GM21390 (cell line): ENCODE data around the gene KHDC4.

Experiments used
- ATAC-seq: cut with Tn5 transposase; IDR thresholded peaks from one replicate; pipeline ENCODE4 v1.9.1; 2021; ENCODE audit not compliant: unreplicated experiment

Gene KHDC4

DNA sequence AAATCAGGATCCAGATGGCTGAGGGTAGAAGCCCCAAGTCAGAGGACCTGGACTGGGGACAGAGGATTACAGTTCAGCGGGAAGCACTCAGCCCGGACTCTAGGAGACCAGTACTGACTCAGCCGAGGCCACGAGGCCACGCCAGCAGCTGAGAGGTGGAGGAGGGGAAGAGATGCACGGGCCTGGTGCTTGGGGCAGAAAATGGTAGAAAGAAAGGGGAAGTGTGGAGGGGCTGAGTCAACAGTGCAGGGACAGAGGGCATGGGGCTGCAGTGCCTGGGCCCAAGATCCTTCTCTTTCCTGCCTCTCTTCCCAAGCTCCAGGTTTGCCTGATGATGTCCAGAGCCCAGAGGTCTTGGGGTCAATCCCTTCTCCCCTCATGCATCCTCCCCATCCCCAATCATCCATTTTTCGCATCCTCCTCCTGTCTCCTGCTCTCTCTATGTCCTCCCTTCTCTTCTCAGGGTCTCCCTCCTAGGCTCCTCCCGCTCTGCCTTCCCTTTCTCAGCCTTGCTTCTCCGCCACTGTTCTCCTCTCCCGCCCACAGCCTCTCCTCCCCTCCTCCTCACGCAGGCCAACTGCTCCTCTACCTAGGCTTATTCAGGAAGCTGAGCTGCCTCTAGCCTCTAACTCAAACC lies 36.4 kb upstream of the KHDC4 start:
- peak; percentile 71 for ATAC-seq

DNA sequence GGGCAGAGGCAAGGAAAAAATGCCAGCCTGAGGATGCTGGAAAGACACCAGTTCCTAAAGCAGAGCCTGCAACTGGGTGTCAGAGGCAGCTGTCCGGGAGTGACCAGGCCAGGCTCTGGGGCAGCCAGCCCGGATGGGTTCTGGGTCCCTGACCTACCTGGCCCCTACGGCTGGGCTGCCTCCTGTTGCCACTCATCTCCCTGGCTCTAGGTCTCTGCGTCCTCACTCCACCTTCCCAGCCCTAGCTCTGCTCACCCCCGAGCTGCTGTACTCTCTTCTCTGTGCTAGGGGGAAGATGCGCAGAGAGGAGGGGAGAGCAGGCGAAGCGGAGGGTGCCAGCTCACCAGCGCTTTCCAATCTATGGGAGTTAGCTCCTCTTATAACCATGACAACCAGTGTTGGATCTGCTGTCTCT lies 35.2 kb upstream of the KHDC4 start:
- no peak for ATAC-seq

DNA sequence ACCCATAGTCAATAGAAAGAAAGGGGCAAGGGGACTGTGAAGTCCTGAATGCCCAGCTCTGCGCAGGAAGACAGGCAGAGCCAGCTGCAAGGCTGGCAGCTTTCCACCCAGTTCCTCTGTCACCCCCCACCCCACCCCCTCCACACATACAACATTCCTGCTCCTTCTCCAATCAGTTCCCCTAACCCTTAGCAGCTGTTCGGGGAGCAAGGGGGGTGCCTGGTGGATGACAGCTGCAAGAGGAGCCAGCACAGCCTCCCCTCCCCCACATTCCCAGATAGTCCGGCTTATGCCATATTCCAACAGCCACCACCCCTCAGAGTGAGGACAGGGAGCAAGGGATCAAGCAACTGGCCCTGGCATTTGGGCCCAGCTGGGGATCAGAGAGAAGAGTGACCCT lies 34.5 kb upstream of the KHDC4 start:
- no peak for ATAC-seq

DNA sequence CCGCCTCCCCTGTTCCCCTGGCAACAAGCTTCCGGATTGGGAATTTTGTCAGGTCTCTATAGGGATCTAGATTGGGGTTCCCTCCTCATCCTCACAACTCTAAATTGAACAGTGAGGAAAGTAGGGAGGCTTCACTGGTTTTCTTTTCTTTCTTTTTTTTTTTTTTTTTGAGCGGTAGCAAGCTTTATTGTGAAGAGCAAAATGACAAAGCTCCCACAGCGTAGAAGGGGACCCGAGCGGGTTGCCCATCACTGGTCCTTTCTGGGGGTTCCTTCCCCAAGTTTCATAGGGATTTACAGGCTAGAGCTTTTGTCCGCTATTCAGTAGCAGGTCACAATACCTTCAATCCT lies 33.8 kb upstream of the KHDC4 start:
- ATAC-seq = no peak

DNA sequence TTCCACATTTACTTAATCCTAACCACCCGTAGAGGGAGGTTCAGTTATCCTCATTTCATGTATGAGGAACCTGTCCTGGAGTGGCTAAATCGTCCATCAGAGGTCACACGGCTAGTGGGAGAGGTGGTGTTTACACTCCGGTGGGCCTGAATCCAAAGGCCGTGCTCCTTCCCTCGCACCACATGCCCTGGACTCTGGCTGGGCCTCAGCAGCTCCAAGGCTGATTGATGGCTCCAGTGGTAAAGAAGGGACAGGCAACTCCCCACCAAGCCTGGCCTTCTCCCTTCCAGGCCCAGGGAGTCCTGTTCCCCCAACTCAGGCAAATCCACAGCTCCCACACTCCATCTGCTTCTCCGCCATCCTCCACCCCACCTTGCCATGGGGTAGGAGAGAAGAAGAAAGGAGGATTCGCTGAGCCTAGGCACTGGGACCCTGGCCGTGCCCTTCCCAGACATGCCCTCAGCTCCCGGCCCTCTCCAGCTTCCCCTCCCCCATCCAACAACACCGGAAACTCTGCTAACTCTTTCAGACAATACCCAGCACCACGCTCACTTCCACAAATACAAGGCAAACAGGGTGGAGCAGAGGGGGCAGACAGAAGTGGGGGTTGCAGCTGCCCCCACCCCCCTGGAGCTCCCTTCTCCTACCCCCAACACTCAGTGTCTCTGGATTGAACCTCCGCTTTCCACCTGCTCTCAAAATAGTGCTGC lies 33.3 kb upstream of the KHDC4 start:
- no peak for ATAC-seq

DNA sequence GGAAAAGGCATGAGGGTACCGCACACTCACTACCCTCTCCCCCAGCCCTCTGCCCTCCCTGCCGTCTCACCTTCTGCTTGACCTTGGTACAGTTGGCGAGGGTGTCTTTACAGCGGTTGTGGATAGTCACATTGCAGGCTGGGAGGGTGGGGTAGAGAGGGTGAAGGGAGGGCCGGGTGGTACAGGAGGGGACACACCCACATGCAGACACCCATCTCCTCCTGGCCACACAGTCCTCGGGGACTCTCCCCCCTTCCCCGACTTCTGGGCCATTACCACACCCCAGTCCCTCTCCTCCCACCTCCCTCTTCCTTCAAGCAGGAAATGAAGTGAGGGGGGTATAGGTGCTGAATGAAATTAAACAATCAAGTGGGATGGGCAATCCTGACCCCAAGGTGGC lies 32.5 kb upstream of the KHDC4 start:
- ATAC-seq = no peak

DNA sequence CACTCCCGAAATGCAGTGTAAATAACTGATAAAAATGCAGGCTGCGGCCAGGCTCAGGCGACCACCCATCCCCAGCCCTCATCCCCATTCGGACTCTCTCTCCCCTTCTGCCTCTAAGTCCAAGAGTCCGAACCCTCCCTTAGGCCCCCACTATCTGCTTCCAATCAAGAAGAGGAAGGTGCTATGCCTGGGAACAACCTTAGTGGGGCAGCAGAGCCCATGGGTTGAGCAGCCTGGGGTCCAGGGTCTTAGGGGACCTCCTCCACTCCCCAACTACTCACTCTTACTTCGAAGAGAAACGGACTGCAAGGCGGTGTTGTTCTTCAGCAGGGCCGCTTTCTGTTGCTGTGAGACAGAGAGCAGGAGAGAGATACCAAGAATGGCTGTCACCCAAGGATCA lies 31.9 kb upstream of the KHDC4 start:
- ATAC-seq = no peak

DNA sequence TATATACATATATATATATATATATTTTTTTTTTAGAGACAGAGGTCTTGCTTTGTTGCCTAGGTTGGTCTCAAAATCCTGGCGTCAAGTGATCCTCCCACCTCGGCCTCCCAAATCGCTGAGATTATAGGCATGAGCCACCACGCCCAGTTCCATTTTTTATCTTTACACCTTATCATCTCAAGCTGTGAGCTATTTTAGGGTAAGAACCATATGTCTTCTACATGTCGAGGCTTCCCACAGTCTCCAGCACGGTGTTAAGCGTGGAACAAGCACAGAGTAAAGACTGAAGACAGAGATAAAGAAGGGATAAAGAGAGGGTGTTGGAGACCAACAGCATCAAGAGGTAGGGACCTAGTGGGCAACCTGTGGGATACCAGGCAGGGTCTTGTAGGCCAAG lies 30.0 kb upstream of the KHDC4 start:
- no peak for ATAC-seq

DNA sequence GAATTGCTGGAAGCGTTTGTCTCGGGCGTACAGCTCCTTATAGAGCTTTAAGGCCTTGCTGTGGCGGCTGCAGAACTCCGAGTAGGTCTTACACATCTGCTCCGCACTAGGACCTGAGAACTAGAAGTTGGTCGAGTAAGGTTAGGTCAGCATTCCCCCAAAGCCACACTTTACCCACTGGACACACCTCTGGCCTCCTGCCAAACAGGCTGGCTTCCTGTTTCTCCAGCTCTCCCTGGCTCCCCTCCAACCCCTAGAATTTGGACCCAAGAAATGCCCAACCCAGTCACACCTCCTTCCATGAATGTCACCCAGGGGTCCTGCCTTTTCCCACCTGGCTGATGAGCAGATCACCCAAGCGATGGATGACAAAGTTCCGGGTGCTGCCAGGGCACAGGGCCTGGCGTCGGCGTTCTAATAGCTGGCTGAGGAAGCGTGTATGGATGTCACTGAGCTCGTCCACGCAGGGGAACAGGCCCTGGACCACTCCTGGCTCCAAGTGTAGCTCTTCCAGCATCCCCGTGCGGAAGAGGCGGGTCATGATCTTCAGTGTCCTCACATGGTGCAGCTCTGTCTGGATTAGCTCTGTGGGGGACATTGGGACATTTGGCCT lies 28.5 kb upstream of the KHDC4 start:
- ATAC-seq = no peak

DNA sequence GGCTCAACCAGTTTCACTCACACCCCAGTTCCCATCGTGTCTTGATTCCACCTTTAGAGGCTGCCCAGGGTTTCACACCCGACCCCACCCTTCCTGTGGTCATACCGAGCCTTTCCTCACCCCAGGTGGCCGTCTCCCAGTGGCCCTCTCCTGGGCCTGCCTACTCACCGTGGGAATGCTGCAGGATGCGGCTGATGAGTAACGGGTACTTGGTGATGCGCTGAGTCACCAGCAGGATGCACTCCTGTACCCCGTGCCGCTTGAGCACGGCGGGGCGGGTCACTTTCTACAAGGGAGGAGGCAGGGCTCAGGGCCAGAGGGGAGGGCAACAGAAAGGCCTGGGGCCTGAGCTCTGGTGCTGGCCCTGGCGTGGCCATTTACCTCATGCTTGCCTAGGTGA lies 27.7 kb upstream of the KHDC4 start:
- ATAC-seq = no peak

DNA sequence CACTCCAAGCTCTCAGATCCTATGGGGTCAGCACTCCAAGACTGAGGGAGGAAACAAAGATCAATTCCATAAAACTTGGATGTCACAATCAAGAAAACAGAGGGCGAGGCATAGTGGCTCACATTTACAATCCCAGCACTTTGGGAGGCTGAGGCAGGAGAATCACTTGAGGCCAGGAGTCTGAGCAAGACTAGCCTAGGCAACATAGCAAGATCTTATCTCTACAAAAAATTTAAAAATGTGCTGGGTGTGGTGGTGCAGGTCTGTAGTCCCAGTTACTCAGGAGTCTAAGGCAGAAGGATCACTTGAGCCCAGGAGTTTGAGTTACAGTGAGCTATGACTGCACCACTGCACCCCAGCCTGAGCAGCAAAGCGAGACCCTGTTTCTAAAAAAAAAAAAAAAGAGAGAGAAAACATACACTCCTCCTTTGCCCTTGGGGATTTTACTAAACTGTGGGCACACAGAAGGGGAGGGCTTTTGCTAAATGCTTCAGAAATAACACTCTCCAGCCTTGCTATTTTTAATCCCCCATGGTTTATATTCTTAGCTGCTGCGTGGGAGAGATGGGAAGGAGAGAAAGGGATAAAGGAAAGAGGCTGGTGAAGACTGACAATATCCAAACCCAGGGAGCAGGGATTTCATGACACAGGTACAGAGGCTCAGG lies 26.0 kb upstream of the KHDC4 start:
- no peak for ATAC-seq

DNA sequence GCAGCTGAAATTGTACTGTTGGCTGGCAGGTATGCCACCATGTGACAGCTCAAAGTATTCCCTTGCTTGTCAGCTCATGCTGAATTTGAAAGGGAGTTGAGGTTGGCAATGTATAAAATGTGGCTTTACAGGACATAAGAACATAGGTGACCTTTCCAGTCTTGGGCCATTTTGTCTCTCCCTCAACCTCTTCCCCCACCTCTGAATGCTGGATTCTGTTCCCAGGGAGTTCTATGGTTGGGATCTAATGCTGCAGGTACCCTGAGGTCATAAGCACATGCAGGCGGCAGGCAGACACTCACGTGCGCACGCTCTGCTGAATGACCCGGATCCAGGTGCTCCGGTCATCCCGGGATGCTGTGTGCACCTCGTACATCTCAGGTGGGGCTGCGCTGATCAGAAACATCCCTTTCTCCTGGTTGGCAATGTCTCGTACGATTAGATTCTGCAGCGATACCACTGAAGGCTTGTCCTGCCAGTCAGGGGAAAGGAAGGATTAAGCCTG lies 23.2 kb upstream of the KHDC4 start:
- ATAC-seq = no peak

DNA sequence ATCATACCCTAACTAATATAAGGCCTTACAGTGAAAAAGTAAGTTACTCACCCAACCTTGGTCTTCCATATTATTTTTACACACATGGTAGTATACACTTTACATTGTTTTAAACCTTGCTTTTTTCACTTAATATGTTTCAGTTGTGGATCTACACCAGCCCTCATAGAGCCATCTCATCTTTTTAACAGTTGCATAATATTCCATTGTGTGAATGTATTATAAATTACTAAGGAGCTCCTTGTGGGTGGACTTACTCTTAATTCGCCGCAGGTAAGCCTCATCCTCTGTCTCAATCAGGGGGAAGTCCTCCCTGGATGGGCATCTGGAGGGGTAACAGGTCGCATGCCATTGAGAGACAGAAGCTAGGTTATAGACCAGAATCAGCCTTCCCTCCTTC lies 20.4 kb upstream of the KHDC4 start:
- ATAC-seq = no peak

DNA sequence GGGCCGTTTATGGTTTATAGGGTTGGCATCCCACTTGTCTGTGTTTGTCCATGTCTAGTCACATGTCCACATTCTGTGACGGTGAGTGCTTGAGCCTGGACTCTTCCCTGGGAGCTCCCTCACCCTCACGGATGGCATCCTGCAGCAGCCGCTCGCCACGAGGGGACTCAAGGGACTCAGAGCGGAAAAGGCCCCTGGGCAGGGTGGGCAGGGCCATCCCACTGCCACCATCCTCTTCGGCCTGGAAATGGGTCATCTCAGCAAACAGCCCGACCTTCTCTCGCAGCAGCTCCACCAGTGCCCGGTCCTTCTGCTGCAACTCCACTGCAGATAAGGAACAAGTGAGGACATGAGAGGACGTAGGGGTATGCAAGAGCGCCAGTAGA lies 18.3 kb upstream of the KHDC4 start:
- ATAC-seq = no peak

DNA sequence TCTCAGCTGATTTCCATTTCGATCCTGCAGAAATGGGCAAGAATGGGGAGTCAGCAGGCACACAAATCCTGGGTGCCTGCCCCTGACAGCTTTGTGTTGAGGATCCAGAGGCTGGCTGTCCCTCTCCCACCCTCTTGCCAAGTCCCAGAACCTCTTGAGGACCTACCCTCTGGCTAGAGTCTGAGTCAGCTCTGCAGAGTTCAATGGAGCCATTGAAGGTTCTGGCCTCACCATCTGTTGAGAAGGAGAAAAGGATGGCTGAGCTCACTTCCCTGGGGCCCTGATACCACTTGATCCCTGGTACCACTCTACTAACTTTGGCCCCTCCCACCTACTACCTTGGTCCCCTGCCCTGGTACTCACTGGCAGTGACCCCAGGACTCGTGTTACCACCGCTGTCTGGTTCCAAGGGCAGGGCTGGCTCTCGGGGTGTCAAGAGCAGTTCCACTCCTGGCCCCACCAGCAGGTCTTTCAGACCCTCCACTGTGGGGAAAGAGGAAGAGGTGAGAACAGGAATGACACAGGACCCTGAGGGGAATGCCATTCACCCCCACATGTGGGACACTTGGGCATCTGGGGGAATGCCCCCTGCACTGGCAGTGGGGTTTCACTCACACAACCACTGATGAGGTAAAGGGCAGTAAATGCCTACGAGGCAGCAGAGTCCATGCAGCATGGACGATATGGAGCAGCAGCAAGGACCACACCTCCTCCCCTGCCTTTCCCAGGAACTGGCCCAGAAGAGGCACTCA lies 17.7 kb upstream of the KHDC4 start:
- ATAC-seq = no peak

DNA sequence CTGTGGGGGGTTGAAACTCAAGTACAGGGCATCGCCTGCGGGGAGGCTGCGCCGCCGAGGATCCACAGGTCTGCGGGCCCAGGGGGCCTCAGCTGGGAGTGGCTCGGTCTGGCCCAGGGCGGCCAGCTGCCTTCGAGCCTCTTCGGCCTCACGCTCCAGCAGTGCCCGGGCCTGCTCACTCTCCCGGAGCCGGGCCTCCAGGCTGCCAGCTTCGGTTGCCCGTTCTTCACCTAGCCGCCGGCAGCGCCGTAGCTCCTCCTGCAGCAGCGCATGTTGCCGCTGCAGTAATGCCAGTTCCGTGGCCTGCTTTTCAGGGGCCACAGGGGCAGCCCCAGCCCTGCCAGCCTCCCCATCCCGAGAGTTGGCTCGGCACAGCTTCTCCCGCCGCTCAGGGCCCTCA lies 16.6 kb upstream of the KHDC4 start:
- ATAC-seq = no peak

DNA sequence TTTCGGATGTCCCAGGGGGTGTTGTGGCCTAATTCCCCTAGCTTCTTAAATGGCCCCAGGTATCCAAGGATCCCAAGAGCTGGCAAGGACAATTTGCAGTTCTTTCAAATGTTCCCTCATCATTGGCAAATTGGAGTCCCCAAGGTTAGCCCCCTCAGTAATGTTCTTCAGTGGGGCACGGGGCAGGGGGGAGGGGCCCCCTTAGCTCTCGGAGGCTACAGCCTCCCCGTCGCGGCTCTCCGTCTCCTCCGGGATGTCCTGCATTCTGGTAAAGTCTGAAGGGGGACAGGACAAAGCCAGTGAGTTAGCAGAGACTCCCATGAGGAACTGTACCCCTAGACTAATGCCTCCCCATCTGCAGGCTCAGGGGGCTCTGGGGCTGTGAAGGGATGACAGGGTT lies 13.5 kb upstream of the KHDC4 start:
- no peak for ATAC-seq

DNA sequence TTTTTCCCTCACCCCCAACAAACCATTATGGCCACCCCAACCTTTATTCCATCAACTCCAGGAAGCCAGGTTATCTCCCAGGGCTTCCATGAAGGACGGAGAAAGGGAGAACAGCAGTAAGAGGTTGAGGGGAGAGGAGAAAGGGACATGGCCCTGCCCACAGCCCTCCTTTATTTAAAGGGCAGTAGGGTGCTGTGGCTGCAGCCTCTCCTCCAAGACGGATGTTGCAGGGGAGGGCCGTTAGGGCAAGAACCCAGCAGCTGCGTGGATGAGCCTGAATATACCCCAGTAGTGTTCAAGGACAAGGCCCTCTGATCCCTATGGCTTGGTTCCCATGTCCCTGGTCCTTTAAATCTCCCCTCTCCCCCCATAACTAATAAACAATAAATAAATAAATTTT lies 13.1 kb upstream of the KHDC4 start:
- ATAC-seq = no peak

DNA sequence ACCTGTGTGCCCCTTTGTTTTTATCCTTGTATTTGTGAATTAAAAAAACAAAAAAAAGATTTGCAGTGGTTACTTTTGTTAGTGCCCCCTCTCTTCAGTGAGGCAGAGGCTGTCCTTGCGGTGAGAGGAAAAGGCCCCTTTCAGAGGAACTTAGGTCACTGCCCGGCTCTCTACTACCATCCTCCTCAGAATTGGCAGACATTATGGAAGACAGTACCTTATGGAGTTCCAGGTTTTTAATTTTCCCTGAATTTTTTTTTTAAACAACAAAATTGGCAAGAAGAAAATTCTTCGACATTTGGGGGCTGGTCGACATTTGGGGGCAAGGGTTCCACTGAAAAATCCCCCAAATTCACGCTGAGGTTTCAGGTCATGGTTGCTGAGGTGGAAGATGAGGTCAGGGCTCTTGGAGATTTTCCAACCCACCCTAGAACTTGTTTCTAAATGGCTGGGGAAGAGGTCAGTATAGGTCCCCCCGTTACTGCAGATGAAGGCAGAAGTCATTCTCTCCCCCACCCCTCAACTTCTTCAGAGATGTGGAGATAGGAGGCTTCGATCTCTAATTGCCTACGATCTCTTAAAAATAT lies 12.5 kb upstream of the KHDC4 start:
- peak; percentile 10 for ATAC-seq

DNA sequence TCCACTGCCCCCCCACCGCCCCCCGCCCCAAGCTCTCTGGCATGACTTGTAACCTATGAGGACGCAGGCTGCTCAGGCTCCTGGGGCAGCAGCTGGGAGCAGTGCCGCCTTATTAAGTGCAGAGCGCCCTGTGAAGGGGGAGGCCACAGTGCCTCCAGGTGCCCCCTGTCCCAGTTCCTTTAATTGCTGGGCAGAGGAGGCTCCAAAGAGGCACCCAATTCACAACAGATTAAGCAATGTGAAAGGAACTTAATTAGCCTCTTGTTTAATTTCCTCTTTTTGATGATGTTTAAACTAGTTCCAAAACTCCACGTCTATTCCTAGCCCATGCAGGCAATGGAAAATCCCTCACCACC lies 10.2 kb upstream of the KHDC4 start:
- no peak for ATAC-seq

DNA sequence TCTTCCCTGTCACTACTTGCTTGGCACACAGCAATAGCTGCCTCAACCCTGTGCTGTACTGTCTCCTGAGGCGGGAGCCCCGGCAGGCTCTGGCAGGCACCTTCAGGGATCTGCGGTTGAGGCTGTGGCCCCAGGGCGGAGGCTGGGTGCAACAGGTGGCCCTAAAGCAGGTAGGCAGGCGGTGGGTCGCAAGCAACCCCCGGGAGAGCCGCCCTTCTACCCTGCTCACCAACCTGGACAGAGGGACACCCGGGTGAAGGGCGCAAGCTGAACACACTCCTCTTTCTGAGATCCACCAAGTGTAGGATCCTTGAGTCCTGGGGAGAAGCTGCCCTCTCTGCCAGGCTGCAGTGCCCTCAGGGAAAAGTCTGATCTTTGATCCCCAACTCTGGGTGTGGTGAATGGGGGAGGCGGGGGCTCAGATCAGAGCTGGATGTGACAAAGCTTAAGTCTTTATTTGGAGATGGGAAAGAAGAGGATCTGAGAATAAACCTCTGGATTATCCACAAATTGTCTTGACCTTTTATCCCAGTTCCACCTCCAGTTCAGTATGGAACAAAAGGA lies 8.4 kb upstream of the KHDC4 start:
- ATAC-seq = no peak
